Measurements from ENCODE around the gene HMG20B.
"Not testable (repeated sequence)": the region's sequence is repeated elsewhere in the genome, so short reads cannot be mapped to it uniquely, and the experiment has no call there.

The HMG20B gene

DNA sequence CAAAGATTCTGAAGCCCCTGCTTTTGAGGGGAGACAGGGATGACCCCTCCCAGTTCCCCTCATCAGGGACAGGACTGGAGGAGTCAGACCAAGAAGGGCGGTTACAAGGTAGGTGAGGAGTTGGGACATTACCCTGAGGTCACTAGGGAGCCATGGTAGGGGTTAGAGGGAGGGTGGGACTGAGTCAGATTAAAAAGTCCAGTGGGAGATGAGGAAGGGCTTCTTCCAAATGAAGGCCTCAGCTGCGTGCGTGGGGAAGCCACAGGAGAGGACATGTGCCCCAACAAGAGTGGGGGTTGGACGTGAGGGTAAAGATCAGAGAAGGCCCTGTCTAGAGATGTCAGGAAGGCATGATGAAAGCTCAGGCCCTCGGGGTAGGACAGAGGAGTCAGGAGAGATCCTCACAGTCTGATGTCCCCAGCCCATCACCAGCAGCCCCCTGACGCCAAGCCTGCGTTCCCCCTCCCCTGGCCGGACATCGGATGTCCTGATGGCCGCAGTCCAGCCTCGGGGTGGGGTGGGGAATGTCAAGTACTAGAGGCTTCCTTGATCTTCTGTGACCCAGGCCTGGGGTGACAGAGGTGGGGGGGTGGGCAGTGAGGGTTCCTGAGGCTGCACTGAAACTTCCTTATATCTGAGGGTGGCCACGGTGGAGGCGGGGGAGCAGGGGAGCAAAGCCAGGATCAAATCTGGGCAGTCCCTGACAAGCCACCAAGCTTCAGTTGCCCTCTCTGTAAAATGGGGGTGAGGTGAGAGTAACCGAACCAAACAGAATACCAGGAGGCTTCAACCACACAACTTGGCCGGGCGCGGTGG, 8.8 kb upstream of the HMG20B start:
- DNase-seq: no peak
- Mint-ChIP-seq H3K27ac (peak overlapping the region in 1 of 2 donors; percentile 86), H3K4me1 (peaks cover 3% of the 10 kb centered on the region), H3K4me3 (no peak overlapping the region), H3K9me3 (no peaks in the 10 kb centered on the region), H3K27me3 (no peaks in the 10 kb centered on the region)
- ATAC-seq: no peak

GRCh38 chr19:3565139-3565538, 7.6 kb upstream of the HMG20B start:
- Mint-ChIP-seq H3K9me3 (no peaks in the 10 kb centered on the region), H3K4me1 (no peaks in the 10 kb centered on the region), H3K4me3 (no peak overlapping the region), H3K27ac (no peak overlapping the region), H3K27me3 (no peaks in the 10 kb centered on the region)
- ATAC-seq (no peak), DNase-seq (no peak)

- not testable (repeated sequence) for DNase-seq, H3K4me3 Mint-ChIP-seq, H3K27me3 Mint-ChIP-seq, ATAC-seq, H3K27ac Mint-ChIP-seq, H3K9me3 Mint-ChIP-seq
- peaks cover 32% of the 10 kb centered on the region for H3K4me1 Mint-ChIP-seq
Observed at GRCh38 chr19:3570042-3570441, 2.7 kb upstream of the HMG20B start.

GRCh38 chr19:3570606-3571011, 2.1 kb upstream of the HMG20B start:
- no peak overlapping the region for H3K27ac Mint-ChIP-seq

DNA sequence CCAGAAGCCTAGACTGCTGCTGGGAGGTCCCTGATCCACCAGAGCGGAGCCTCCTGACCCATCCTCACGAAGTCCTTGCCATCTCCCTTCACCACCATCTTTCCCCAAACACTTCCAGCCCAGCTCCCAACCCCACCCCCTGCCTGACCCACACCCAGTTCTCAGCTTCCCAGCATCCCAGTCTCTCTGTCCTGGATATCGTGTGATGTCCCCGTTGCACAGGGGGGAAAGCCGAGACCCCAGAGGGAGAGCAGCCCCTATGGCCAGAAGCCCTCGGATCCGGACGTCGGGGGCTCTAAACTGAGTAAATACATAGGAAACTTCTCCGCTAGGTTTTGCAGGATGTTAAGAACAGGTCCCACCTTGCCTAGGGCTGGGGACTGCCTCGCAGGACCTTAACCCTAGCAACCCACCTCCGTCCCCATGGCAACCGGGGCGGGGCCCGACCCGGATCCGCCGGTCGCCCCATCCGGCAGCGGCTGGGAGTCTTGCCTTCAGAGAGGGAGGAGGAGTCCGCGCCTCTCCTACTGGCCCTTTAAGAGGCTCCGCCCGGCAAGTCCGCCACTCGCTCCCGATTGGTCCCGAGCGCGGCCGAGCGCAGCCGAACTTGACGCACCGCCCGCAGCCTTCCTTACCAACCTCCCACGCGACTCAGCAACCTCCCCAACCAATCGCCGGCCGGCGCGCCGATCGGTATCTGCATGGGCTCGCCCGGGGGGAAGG, 451 bp upstream of the HMG20B start:
- Mint-ChIP-seq H3K4me1 (peaks cover 37% of the 10 kb centered on the region), H3K27ac (peak overlapping the region; percentile 86), H3K27me3 (no peaks in the 10 kb centered on the region), H3K4me3 (peak overlapping the region; percentile 81 to 89), H3K9me3 (no peaks in the 10 kb centered on the region)
- peak; percentile 98 to 100 for DNase-seq
- ATAC-seq: peak; percentile 95

More at GRCh38 chr19:3570606-3571011, 2.1 kb upstream of the HMG20B start:
- DNase-seq (no peak), ATAC-seq (no peak)
- H3K27me3 Mint-ChIP-seq: no peaks in the 10 kb centered on the region
- H3K4me1 Mint-ChIP-seq: peaks cover 37% of the 10 kb centered on the region
- no peaks in the 10 kb centered on the region for H3K9me3 Mint-ChIP-seq
- H3K4me3 Mint-ChIP-seq: no peak overlapping the region

- H3K9me3 Mint-ChIP-seq: no peaks in the 10 kb centered on the region
- ATAC-seq (peak; percentile 21), DNase-seq (no peak)
- H3K27ac Mint-ChIP-seq: peak overlapping the region in 1 of 2 donors; percentile 83
- peak overlapping the region; percentile 81 to 85 for H3K4me3 Mint-ChIP-seq
- H3K27me3 Mint-ChIP-seq: no peaks in the 10 kb centered on the region
- peaks cover 37% of the 10 kb centered on the region for H3K4me1 Mint-ChIP-seq
Observed at GRCh38 chr19:3573162-3573857, 566 bp downstream of the HMG20B start.

GRCh38 chr19:3573858-3574637, 1.3 kb downstream of the HMG20B start:
- Mint-ChIP-seq H3K4me1 (peaks cover 37% of the 10 kb centered on the region), H3K9me3 (no peaks in the 10 kb centered on the region), H3K27ac (peak overlapping the region in 1 of 2 donors; percentile 83), H3K4me3 (peak overlapping the region; percentile 81 to 85), H3K27me3 (no peaks in the 10 kb centered on the region)
- DNase-seq (peak; percentile 91), ATAC-seq (peak; percentile 25)

- ATAC-seq (no peak), DNase-seq (no peak)
- no peak overlapping the region for H3K27ac Mint-ChIP-seq
- no peaks in the 10 kb centered on the region for H3K9me3 Mint-ChIP-seq
- H3K4me3 Mint-ChIP-seq: no peak overlapping the region
- H3K4me1 Mint-ChIP-seq: peaks cover 37% of the 10 kb centered on the region
- no peaks in the 10 kb centered on the region for H3K27me3 Mint-ChIP-seq
Observed at GRCh38 chr19:3575260-3575741, 2.6 kb downstream of the HMG20B start.

GRCh38 chr19:3575949-3576673, 3.4 kb downstream of the HMG20B start:
- no peak for DNase-seq
- no peak overlapping the region for H3K27ac Mint-ChIP-seq

DNA sequence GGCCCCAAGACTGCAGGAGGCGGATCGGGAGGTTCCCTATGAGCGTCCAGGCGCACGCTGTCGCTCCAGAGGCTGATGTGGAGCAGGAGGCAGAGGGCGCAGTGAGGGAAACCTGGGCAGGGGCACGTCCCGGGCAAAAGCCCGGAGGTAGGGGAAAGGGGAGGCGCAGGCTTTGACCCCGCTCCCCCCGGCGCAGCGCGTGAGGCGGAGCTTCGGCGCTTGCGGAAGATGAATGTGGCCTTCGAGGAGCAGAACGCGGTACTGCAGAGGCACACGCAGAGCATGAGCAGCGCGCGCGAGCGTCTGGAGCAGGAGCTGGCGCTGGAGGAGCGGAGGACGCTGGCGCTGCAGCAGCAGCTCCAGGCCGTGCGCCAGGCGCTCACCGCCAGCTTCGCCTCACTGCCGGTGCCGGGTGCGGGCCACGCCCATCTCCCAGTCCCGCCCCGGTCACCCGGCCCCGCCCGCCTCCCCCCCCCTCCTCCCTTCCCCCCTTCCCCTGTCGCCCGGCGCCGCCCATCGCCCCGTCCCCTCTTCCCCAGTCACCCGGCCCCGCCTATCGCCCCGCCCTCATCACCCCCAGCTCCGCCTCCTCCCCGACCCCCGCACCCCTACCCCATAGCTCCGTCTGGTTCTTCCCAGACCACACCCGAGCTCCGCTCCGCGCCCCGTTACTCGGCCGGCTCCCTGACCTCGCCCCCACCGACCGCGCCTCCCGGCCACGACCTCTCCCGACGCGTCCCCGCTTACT, 4.1 kb downstream of the HMG20B start:
- peaks cover 24% of the 10 kb centered on the region for H3K4me1 Mint-ChIP-seq
- H3K9me3 Mint-ChIP-seq: no peaks in the 10 kb centered on the region
- H3K27me3 Mint-ChIP-seq: no peaks in the 10 kb centered on the region
- no peak overlapping the region for H3K4me3 Mint-ChIP-seq
- DNase-seq (no peak), ATAC-seq (no peak)
- H3K27ac Mint-ChIP-seq: no peak overlapping the region

More at GRCh38 chr19:3575949-3576673, 3.4 kb downstream of the HMG20B start:
- no peak overlapping the region for H3K4me3 Mint-ChIP-seq
- H3K27me3 Mint-ChIP-seq: no peaks in the 10 kb centered on the region
- peaks cover 31% of the 10 kb centered on the region for H3K4me1 Mint-ChIP-seq
- H3K9me3 Mint-ChIP-seq: no peaks in the 10 kb centered on the region
- no peak for ATAC-seq

- H3K4me1 Mint-ChIP-seq: peaks cover 17% of the 10 kb centered on the region
- no peak overlapping the region for H3K27ac Mint-ChIP-seq
- H3K4me3 Mint-ChIP-seq: no peak overlapping the region
- H3K9me3 Mint-ChIP-seq: no peaks in the 10 kb centered on the region
- H3K27me3 Mint-ChIP-seq: no peaks in the 10 kb centered on the region
- no peak for DNase-seq
- ATAC-seq: peak; percentile 6
Observed at GRCh38 chr19:3577723-3578344, 5.1 kb downstream of the HMG20B start.

- Mint-ChIP-seq H3K27ac (no peak overlapping the region), H3K4me3 (no peak overlapping the region), H3K27me3 (no peaks in the 10 kb centered on the region), H3K4me1 (peaks cover 17% of the 10 kb centered on the region), H3K9me3 (no peaks in the 10 kb centered on the region)
- no peak for DNase-seq
- no peak for ATAC-seq
Observed at GRCh38 chr19:3578390-3578789, 5.6 kb downstream of the HMG20B start.

- no peaks in the 10 kb centered on the region for H3K9me3 Mint-ChIP-seq
- H3K4me3 Mint-ChIP-seq: no peak overlapping the region
- peaks cover 2% of the 10 kb centered on the region for H3K4me1 Mint-ChIP-seq
- H3K27ac Mint-ChIP-seq: no peak overlapping the region
- no peaks in the 10 kb centered on the region for H3K27me3 Mint-ChIP-seq
- ATAC-seq (no peak), DNase-seq (no peak)
Observed at GRCh38 chr19:3580156-3580934, 7.6 kb downstream of the HMG20B start.
